Spleen (tissue), 11 donors: ENCODE results near the gene FIBP. TPM values are rescaled to one million over a fixed set of nuclear protein-coding genes. Genes with fewer than 3 reads are reported as not detected.

Source experiments
- DNase-seq: peaks from one replicate; pipeline ENCODE4 v3.0.0-alpha.2; 2020
- H3K27ac ChIP-seq, 8 donors: fragments of 200-600 bp; sonication (generic) in 7 of 8; 1 replicate in 4 of 8; 2 replicates in 4 of 8; pipeline versions ENCODE4 v1.5.0 to v1.8.0; 2016 to 2021; ENCODE audit warnings: inconsistent platforms in 4 of 8, mild to moderate bottlenecking in 4 of 8, moderate library complexity in 1 of 8
- H3K27me3 ChIP-seq, 7 donors: fragments of 200-600 bp; sonication (generic) in 6 of 7; replicated peaks in 1 of 7; 1 replicate in 4 of 7; 2 replicates in 3 of 7; pipeline versions ENCODE4 v1.5.0 to v1.8.0; 2016 to 2021; ENCODE audit warnings: inconsistent platforms in 3 of 7, mild to moderate bottlenecking in 1 of 7
- H3K36me3 ChIP-seq, 6 donors: fragments of 200-600 bp; sonication (generic) in 5 of 6; 1 replicate in 4 of 6; 2 replicates in 2 of 6; pipeline versions ENCODE4 v1.5.0 to v1.8.0; 2016 to 2021; ENCODE audit warnings: inconsistent platforms in 2 of 6
- H3K4me1 ChIP-seq, 6 donors: fragments of 200-600 bp; sonication (generic) in 5 of 6; 1 replicate in 3 of 6; 2 replicates in 3 of 6; pipeline versions ENCODE4 v1.5.0 to v1.8.0; 2016 to 2021; ENCODE audit warnings: inconsistent platforms in 3 of 6
- H3K4me3 ChIP-seq, 8 donors: fragments of 200-600 bp; sonication (generic) in 7 of 8; 1 replicate in 4 of 8; 2 replicates in 4 of 8; pipeline versions ENCODE4 v1.5.0 to v1.8.0; 2016 to 2021; ENCODE audit warnings: inconsistent platforms in 4 of 8, mild to moderate bottlenecking in 4 of 8, moderate library complexity in 2 of 8
- H3K9me3 ChIP-seq, 8 donors: fragments of 200-600 bp; sonication (generic) in 7 of 8; 1 replicate in 4 of 8; 2 replicates in 4 of 8; pipeline versions ENCODE4 v1.5.0 to v1.8.0; 2016 to 2021; ENCODE audit warnings: inconsistent platforms in 4 of 8
- POLR2A ChIP-seq, 3 donors: fragments of 450-650 bp; IDR thresholded peaks; one replicate each; pipeline ENCODE4 v1.5.1; 2017; ENCODE audit warnings: antibody characterized with exemption in 3 of 3, mild to moderate bottlenecking in 1 of 3
- POLR2AphosphoS5 ChIP-seq, 3 donors: sonication (generic); formaldehyde crosslinking; IDR thresholded peaks; one replicate each; pipeline ENCODE4 v1.5.1; 2017; ENCODE audit warnings: antibody characterized with exemption in 3 of 3
- WGBS, 5 donors: extraction: QIAGEN DNeasy Blood & Tissue Kit in 3 of 5; methylation state at CpG; one replicate each; pipeline versions ENCODE4 v1.1.5 to v1.1.7; 2013 to 2018; 5-methylcytosine and 5-hydroxymethylcytosine counted together
- intact Hi-C: fragments of 100-400 bp; cut with DNase I; formaldehyde crosslinking; loops from one replicate; pipeline ENCODE4 v1.15.0; 2023; ENCODE audit warnings: low total_unique reads
- polyA plus RNA-seq, 3 donors: library from polyadenylated mRNA; stranded (reverse); fragments of 200-250 nt; gene quantifications; one replicate each; pipeline ENCODE4 v1.2.1, GENCODE V29; 2013
- total RNA-seq, 7 donors: library from RNA; depleted of rRNA in 3 of 7; stranded (reverse); fragments of >200 nt in 3 of 7; fragmentation: NEBNext Ultra II Directional in 4 of 7; extraction: Animal tissue kit (Norgen Biotek cat#: 25700) in 4 of 7; gene quantifications; one replicate each; pipeline versions ENCODE4 v1.1.0 to v1.2.1, GENCODE V29; 2016 to 2021
- TF ChIP-seq, protein P1 (sequence below), 11 experiments: fragments of 200-600 bp in 7 of 11; fragments of 450-650 bp in 4 of 11; sonication (generic) in 4 of 11; IDR thresholded peaks in 8 of 11; conservative IDR thresholded peaks in 3 of 11; 1 replicate in 7 of 11; 2 replicates in 4 of 11; pipeline versions ENCODE4 v1.4.0 to v1.8.0; 2016 to 2021; ENCODE audit warnings: antibody characterized with exemption in 11 of 11, inconsistent platforms in 4 of 11, mild to moderate bottlenecking in 1 of 11
- donor health status: healthy with polysubstance abuse.
- donor health status: DM: no; HTN: no; CAD: no; lungs with moderate emphysema.
- donor health status: DM: no; HTN: no; CAD: no.
- donor health status: Bipolar disorder and iron deficiency.
- donor health status: healthy.
- donor health status: DM: no; HTN: no; CAD: no.
- donor health status: DM: yes; HTN: yes; CAD: no.

FIBP gene
- total and polyA plus RNA-seq, 10 donors: 52.3 to 79.0 (median 64.6) TPM

DNA sequence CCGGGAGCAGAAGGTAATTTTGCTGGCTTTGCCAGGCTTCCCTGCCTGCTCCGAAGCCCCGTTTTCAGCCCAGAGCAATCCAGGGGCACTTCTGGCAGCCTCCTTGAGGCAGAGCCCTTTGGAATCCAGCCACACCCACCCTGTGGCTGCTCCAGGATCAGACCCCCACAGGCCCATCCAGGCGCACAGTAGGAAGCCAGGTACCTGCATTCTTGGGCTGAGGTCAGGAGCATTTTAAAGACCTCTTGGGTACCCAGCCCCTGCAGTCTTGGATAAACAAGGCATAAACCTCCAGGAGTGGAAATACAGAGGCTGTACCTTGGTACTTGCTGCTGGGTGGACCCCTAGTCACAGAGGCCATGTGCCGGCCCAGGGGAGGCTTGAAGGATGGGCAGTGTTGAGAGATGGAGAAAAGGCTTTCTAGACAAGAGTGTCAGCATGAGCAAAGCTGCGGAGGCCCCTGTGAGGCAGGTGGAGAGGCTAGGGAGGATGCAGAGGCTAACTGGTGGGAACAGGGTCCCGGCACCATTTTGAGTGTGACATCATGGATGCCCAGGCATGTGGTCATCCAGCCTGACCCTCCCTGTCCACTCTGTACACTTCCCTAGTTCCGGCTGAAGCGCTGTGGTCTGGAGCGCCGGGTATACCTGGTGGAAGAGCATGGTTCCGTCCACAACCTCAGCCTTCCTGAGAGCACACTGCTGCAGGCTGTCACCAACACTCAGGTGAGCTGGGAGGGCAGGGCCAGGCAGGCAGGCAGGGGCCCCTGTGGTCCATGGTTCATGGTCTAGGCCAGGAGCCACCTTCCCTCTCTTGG lies 24.2 kb downstream of the FIBP start:
- 83 to 96% (median 87%) methylated on average over 10 to 12 of the region's 12 CpGs for WGBS, 5 donors
- Histone ChIP-seq H3K9me3 (no peaks in the 10 kb centered on the region), H3K27ac (no peak overlapping the region), H3K4me1 (peaks cover 15 to 71% (median 39%) of the 10 kb centered on the region in 6 donors), H3K27me3 (no peaks in the 10 kb centered on the region), H3K4me3 (no peak overlapping the region), H3K36me3 (peaks cover 5 to 70% (median 57%) of the 10 kb centered on the region in 6 donors)
- peak; percentile 69 for DNase-seq
- intact Hi-C loops: no loop called here
- TF ChIP-seq POLR2A (IDR thresholded peaks at IDR 0.05) (no peak), POLR2AphosphoS5 (IDR thresholded peaks at IDR 0.05) (peak in 2 of 3 donors; percentile 10 to 38)
- TF ChIP-seq, protein P1, sequence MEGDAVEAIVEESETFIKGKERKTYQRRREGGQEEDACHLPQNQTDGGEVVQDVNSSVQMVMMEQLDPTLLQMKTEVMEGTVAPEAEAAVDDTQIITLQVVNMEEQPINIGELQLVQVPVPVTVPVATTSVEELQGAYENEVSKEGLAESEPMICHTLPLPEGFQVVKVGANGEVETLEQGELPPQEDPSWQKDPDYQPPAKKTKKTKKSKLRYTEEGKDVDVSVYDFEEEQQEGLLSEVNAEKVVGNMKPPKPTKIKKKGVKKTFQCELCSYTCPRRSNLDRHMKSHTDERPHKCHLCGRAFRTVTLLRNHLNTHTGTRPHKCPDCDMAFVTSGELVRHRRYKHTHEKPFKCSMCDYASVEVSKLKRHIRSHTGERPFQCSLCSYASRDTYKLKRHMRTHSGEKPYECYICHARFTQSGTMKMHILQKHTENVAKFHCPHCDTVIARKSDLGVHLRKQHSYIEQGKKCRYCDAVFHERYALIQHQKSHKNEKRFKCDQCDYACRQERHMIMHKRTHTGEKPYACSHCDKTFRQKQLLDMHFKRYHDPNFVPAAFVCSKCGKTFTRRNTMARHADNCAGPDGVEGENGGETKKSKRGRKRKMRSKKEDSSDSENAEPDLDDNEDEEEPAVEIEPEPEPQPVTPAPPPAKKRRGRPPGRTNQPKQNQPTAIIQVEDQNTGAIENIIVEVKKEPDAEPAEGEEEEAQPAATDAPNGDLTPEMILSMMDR (IDR thresholded peaks at IDR 0.05 in 8 of 11, conservative IDR thresholded peaks at IDR 0.05 in 3 of 11): no peak

DNA sequence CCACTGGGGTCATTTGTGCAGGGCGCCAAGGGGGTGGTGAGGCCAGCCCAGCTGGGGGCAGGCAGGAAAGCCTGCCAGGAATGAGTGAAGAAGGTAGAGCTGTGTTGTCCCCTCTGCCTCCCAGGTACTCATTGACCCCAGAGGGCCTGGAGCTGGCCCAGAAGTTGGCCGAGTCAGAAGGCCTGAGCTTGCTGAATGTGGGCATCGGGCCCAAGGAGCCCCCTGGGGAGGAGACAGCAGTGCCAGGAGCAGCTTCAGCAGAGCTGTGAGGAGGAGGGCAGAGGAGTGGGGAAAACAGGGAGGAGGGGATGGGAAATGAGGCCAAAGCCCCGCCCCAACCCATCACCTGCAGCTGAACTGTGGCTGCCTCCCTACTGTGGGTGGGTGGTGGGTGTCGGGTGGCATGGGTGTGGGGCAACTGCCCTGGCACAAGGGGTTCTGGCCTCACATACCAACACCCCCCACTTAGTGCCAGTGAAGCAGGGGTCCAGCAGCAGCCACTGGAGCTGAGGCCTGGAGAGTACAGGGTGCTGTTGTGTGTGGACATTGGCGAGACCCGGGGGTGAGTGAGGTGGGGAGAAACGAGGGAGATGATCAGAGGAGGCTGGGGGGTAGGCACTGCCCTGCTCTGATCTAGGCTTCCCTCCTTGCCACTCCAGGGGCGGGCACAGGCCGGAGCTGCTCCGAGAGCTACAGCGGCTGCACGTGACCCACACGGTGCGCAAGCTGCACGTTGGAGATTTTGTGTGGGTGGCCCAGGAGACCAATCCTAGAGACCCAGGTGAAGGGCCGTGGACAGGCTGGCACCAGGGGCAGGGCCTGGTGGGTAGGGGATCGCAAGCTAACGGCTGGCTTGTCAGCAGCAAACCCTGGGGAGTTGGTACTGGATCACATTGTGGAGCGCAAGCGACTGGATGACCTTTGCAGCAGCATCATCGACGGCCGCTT lies 25.1 kb downstream of the FIBP start:
- no peaks in the 10 kb centered on the region for H3K9me3 ChIP-seq
- H3K36me3 ChIP-seq: peaks cover 5 to 68% (median 57%) of the 10 kb centered on the region in 6 donors
- intact Hi-C loops: no loop called here
- peaks cover 15 to 72% (median 47%) of the 10 kb centered on the region in 6 donors for H3K4me1 ChIP-seq
- H3K27me3 ChIP-seq: no peaks in the 10 kb centered on the region
- DNase-seq: peak; percentile 77
- H3K27ac ChIP-seq: peak overlapping the region in 2 of 8 donors; percentile 15 to 37
- TF ChIP-seq, protein P1 (IDR thresholded peaks at IDR 0.05 in 8 of 11, conservative IDR thresholded peaks at IDR 0.05 in 3 of 11): no peak
- TF ChIP-seq POLR2AphosphoS5 (IDR thresholded peaks at IDR 0.05): peak in 2 of 3 donors; percentile 23 to 57
- WGBS, 5 donors: 91 to 94% (median 92%) methylated on average over 7 to 24 of the region's 24 CpGs
- no peak overlapping the region for H3K4me3 ChIP-seq

DNA sequence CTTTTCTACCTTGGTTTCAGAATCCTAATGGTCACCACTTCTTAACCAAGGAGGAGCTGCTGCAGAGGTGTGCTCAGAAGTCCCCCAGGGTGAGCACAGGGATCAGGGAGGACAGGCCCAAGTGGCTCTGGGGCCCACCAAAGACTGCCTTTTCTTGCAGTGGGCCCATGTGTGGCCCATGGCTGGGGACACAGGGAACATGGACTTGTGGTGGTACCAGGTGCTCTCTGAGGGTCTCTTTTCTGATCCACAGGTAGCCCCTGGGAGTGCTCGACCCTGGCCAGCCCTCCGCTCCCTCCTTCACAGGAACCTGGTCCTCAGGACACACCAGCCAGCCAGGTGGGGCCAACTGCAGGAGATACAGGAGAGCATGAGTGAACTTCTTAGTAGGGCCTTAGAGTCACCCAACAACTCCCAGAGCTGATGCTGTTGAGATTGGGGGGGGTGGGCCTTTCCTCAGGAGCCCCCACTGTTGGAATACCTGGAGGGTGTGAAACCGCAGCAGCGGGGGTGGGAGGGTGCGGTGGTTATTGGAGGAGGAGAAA lies 26.0 kb downstream of the FIBP start:
- H3K9me3 ChIP-seq: no peaks in the 10 kb centered on the region
- peak; percentile 76 for DNase-seq

More for the DNA sequence above, 26.0 kb downstream of the FIBP start:
- no peaks in the 10 kb centered on the region for H3K27me3 ChIP-seq
- peaks cover 15 to 64% (median 47%) of the 10 kb centered on the region in 6 donors for H3K4me1 ChIP-seq
- TF ChIP-seq POLR2A (IDR thresholded peaks at IDR 0.05): no peak
- no peak for TF ChIP-seq POLR2AphosphoS5 (IDR thresholded peaks at IDR 0.05)
- TF ChIP-seq, protein P1 (IDR thresholded peaks at IDR 0.05 in 8 of 11, conservative IDR thresholded peaks at IDR 0.05 in 3 of 11): no peak
- 76 to 96% (median 83%) methylated on average over 4 to 5 of the region's 5 CpGs for WGBS, 5 donors
- peaks cover 5 to 58% (median 55%) of the 10 kb centered on the region in 6 donors for H3K36me3 ChIP-seq
- H3K4me3 ChIP-seq: peak overlapping the region in 1 of 8 donors; percentile 99
- intact Hi-C loops: no loop called here
- peak overlapping the region in 4 of 8 donors; percentile 20 to 99 (median 96) for H3K27ac ChIP-seq
